CD4-positive, alpha-beta T cell treated with Interleukin-10 for 1 hour (primary cell): Measurements from ENCODE around the gene GFY.
"Not testable (repeated sequence)": the region's sequence is repeated elsewhere in the genome, so short reads cannot be mapped to it uniquely, and the experiment has no call there.

Experiments used
- DNase-seq: peaks from one replicate; pipeline ENCODE4 v3.0.0-alpha.2; 2020

The GFY gene

DNA sequence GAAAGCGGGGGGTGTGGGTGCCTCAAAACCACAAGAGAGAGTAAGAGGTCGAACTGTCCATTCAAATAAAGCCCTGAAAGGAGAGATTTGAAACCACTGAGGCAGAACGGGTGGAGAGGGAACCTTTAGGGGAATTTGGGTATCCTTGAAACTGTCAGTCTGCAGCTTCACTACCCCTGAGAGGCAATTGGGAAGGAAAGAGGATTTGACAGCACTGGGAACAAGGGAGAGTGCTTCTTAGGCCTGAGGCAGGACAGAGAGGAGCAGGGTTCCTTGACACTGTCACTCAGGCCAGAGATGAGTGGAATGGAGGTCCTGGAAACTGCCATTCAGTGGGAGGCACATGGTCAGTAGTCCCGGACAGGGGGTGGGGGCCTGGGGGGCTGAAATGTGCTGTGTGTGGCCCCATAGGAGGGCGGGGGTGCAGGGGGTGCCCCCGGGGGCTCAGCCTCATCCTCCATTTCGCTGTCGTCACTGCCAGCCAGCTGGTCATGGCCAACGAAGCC lies 5.0 kb downstream of the GFY start:
- no peak for DNase-seq

DNA sequence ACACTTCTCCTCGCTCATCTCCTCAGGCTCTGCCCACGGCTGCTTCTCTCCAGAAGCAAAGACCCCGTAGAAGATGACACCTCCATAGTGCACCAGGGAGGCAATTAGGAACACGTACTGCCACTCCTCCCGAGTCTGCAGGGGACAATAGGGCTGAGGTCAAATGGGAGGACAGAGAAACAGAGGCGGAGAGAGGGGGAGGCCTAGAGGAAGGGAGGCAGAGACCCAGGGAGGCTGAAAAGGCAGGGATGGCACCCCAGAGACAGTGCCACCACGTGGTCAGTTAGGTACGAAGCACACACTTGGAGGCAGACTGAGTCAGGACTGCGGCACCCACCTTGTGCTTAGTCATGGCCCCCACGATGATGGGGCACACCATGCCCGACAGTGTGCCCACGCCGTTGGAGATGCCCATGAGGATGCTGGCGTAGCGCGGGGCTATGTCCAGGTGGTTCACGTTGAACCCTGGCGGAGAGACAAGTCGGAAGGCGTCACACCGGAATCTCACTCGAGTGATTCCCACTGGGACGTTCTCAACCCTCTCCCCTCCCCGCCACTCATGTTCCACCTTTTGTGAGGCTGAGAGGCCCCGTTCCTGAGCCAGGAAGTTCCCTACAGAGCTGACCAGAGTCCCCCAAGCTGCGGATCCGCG lies 5.6 kb downstream of the GFY start:
- no peak for DNase-seq

DNA sequence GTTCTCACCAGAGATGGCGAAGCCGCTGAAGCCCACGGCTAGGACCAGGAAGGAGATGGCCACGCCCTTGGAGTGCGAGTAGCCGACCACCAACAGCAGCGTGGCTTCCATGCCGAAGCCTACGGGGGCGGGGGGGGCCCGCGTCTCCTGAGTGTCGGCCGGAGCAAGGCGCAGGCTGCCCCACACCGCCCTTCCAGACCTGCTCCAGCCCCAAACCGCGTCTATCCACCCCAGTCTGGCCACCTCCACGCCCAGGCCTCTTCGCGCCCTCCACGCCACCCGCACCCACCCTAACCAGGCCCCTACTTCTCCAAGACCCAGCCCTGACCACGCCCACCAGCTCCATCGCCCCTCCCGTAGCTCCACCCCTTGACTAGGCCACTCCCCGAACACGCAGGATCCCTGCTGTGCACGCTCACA lies 6.2 kb downstream of the GFY start:
- peak; percentile 47 for DNase-seq

DNA sequence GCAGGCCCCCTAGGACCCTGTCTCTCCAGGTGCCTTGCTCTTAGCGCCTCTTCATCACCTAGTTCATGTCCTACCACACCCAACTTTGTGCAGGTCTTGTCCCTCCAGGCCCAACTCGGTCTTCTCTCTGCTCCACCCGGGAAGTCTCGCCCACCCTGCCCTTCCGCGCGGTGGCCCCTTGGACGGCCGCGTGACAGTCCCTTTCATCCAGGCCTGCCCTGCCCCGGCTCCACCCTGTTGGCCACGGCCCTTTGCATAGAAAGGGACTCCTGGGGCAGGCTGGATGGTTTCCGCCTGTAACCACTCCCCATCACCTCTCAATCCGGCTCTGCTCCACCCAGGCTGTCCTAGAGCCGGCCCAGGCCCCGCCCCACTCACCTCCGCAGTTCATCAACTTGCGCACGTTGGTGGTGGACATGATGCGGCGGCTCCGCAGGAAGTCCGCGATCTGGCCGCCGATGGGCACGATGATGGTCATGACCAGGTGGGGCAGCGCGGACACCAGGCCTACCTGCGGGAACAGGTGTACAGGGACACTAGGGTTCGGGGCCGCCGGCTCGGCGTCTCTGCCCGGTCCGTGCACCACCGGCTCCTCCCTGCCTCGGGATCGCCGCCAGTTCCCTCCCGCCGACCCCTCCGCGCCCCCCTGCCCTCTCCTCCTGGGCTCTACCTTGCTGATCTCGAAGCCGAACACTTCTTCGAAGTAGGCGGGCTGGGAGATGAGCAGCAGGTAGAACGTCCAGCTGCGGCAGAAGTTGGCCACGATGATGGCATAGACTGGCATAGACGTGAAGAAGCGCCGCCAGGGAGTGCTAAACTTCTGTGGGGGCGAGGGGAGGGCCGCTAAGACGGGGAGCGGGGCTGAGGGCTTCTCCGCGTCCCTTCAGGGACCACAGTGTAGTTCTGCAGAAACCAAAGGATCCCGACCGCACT lies 7.2 kb downstream of the GFY start:
- DNase-seq = peak; percentile 46

DNA sequence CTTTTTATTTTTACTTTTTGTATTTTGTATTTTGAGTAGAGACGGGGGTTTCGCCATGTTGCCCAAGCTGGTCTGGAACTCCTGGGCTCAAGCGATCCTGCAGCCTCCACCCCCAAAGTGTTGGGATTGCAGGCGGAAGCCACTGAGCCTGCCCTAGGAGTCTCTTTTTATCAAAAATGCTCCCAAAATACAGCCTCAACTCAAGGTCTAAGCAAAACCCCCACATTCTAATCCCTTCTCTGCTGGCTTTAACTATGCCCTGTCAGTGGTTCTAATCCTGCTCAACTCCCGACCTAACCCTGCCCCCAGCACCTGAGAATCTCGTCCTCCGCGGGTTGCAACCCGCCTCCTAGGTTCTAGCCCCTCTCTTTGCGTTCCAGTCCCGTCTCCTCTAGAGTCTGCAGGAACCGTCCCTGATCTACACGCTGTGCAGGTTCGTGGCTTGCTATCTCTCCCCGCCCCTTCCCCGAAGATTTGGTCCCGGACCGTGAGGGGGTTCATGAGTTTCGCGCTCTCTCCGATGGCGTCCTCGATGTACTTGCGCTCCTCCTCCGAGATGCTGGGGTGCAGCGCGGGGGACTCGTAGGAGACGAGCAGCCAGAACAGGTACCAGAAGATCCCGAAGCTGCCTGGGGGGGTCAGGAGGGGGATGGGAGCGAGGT lies 8.2 kb downstream of the GFY start:
- no peak for DNase-seq

DNA sequence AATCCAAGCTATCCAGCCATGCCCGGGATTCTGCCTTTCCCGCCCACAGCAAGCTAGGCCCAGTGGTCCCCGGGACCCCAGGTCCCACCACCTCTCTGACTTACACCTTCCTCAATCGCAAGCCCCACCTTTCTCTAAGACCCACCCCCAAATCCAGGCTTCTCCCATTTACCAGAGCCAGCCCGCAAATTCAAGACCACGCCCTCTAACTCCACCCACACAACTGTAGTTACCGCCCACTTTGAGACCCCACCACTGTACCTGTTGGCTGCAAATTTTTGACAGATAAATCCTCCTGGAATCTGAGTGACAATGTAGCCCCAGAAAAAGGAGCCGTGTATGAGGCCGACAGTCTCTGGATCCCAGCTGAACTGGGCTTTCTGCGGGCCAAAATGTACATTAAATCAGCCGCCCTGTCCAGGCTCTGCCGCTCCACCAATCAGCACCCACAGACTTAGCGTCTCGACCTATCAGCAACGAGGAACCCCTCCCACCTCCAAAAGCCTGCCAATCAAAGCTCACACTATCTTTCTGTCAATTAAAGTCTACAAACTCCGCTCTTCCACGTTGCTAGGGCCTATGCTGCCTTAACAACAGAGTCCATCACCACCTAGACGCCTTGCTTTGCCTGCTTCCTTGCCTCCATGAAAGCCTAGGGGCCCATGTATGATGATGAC lies 9.9 kb downstream of the GFY start:
- DNase-seq = no peak

DNA sequence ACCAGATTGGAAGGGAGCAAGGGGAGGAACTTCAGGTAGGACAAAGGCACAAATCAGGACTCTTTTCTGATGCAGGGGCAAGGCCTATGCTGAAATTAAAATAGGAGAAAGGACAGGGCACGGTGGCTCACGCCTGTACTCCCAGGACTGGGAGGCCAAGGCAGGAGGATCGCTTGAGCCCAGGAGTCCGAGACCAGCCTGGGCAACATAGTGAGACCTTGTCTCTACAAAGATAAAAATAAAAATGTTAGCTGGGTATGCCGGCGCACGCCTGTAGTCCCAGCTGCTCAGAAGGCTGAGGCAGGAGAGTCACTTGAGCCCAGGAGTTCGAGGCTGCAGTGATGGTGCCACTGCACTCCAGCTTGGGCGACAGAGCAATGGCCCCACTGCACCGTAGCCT lies 10.5 kb downstream of the GFY start:
- DNase-seq = no peak

DNA sequence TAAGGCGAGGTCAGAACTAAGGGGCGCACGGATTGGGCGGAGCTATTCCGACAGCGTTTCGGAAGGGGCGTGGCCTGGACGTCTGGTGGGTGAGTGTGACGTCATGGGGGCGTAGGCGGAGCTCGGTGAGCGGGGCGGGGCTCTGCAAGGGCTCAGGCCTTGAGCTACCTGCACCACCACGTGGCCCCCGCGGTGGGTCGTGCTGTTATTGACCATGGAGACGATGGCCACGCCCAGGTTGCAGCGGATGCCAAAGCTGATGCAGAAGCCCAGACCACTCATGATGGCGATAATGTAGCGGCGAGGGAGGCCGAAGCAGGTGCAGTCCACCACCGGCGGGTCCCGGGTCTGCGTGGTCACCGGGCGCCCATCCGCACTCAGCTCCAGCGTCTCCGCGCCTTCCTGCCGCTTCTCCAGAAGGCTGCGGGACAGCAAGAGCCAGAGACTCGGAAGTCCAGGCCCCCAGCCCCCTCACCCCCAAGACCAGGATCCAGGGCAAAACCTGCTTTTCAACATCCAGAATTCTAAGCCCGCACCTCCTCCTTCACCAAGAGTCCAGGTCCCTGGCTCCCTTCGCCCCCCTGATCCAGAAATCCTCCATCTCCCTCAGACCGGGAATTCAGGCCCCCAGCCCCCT lies 11.3 kb downstream of the GFY start:
- DNase-seq = peak; percentile 61

DNA sequence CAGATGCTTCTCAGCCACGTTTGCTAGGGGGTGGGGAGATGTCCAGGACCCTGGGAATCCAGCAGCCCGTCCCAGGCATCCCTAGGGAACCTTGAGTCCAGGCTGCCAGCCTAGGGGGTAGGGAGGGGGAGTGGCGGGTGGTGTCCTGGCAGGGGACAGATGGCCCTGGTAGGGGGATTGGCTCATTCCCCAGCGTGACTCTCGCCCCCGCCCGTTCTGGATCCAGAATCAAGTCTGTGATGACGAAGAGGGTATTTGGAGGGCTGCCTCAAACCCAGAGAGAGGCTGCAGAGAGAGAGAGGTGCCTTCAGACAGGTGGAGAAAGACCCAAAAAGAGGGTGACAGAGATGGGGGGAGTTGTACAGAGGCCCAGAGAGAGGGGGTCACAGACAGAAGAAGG lies 12.0 kb downstream of the GFY start:
- no peak for DNase-seq

DNA sequence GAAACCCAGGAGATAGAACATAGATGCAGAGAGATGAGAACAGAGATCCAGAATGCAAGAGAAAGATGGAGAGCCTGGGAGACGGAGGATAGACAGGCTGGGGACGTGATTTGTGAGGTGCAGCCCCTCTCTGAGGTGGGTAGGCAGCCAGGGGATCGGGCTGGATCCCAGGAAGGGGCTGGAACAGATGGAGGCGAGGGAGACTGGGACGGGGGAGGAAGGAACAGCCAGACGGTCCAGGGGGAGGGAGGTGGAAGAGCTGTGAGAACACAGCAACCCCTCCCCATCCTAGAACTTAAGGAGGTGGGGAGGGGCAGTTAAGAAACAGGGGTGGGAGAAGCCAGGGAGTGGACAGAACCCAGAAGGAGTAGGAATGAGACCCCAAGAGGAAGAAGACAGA lies 13.1 kb downstream of the GFY start:
- DNase-seq = no peak

DNA sequence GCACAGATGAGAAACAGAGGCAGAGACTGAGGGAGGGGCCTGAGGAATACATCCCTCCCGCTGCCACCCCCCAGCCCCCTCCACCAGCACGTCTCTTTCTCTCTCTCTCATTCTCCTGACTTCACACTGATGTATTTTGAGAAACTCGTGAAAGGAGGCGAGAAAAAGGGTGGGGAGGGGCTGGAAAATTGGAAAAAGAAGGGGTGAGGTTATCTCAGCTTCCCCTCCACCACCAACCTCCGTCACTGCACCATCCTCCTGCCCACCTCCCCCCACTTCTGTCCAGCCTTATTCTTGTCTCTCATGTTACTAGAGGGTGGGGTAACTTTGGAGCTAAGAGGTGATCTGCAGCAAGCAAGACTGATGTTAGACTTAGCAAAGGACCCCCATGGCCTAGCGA lies 14.6 kb downstream of the GFY start:
- no peak for DNase-seq

DNA sequence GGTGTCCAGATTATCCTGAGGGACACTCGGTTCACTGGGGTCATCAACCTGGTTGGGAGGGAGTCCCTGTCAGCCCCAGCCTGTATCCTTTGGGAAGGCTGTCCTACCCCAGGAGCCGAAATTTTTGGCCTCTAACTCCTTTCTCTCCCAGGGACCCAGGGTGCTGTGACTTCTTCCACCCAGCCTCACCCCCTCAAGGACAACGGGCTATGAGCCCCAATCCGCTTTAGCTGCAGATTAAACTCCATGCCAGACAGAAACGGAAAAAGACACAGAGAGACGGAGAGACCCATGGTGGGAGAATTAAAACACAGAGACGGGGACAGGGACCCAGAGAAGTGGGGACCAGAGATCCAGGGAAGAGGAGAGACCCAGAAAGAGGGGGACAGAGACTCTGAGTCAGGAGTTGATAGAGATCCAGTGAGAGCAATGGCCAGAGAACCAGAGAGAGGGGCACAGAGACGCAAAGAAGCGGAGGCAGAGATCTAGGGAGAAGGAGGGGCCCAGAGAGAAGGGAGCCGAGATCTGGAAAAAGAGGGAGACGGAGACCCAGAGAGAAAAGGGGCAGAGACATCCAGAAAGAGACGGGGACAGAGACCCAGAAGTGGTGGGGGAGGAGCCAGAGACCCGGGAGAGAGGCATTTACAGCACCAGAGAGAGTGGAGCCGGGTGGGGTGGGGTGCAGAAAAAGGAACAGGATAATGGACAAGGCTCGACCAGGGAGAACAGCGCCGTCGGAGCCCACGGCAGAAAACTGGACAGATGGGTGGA lies 15.4 kb downstream of the GFY start:
- DNase-seq = no peak

DNA sequence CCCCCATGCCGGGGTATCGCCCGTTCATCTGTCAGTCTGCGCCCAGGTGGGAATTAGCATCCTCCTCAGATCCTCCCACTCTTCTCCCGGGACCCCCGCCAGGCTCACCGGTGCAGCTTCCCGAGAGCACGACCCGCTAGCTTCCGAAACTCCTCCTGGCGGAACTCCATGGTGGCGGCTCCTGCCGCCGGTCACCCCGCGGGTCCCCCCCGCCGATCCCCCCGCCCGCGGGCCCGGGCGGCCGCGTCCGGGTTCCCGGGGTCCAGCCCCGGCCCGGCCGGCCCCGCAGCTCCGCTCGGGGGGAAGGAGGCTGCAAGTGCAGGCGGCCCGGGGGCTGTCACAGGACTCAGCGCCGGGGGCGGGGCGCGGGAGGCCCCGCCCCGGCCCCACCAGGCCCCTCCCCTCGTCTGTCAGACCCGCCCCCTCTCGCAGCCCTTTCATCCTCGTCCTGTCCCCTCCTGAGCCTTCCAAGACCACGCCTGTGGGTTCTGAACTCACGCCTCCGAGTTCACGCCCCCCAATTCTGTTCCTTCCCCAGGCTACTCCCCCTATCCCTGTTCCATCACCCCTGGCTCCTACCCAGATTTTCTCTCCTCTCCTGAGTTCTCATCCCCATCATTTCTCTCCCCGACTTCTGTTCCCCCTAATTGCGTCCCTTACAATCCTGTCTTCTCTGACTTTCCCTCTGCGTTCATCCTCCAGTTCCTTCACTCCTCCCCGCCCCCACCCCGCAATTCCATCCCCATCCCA lies 16.2 kb downstream of the GFY start, which contains the start of gene SLC17A7:
TSS of gene SLC17A7 (minus strand) at position 318 of the 750 bp plus-strand sequence. CDS start at position 170, 148 bp downstream.
- peak; percentile 56 for DNase-seq

DNA sequence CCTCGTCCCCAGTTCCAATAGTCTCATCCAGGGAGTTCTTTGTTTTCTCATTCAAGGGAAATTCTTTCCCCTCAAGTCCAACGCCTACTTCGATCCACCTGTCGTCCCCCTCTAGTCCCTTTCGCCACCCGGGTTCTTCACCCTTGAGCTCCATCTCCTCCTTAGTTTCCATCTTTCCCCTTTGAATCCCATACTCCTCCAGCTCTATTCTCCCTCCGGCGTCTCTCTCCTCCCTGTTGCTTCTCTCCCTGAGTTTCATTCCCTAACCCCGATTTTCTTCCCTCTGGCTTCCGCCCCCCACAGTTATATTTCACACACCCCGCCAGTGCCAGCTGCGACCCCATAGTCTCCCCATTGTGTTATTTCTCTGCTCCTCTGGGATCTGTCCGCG lies 16.8 kb downstream of the GFY start:
- DNase-seq = no peak

DNA sequence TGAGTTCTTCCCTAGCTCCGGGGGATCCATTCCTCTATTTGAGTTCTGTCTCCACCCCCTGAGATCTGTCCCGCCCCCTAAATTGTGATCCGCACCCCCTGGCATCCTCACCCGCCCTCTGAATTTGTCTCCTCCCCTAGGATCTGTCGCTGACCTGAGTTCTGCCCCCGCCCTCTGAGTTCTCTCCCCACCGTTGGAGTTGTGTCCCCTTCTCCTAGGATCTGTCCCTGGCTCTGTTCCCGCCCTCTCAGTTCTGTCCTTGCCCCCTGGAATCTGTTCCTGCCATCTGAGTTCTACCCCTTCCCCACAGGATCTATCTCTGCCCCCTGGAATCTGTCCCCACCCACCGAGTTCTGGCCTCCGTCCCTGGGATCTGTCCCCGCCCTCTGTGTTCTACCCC lies 17.2 kb downstream of the GFY start:
- no peak for DNase-seq

DNA sequence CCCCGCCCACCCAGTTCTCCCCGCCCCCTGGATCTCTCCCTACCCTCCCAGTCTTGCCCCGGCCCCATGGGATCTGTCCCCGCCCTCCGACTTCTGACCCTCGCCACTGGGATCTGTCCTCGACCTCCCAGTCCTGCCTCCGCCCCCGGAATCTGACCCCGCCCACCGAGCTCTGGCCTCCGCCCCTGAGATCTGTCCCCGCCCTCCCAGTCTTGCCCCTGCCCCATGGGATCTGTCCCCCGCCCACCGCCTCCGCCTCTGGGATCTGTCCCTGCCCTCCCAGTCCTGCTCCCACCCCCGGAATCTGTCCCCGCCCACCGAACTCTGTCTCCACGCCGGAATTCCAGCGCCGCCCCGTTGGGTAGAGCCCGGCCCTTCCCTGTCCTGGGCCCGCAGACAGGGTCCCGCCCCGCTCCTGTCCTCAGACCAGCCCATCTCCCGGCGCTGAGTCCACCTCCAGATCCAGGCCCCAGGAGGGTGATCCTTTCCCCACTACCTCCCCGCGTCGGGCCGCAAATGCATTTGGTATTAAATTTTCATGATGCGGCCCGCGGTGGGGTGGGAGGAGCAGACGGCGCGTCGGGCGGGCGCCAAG lies 17.7 kb downstream of the GFY start:
- peak; percentile 60 for DNase-seq

DNA sequence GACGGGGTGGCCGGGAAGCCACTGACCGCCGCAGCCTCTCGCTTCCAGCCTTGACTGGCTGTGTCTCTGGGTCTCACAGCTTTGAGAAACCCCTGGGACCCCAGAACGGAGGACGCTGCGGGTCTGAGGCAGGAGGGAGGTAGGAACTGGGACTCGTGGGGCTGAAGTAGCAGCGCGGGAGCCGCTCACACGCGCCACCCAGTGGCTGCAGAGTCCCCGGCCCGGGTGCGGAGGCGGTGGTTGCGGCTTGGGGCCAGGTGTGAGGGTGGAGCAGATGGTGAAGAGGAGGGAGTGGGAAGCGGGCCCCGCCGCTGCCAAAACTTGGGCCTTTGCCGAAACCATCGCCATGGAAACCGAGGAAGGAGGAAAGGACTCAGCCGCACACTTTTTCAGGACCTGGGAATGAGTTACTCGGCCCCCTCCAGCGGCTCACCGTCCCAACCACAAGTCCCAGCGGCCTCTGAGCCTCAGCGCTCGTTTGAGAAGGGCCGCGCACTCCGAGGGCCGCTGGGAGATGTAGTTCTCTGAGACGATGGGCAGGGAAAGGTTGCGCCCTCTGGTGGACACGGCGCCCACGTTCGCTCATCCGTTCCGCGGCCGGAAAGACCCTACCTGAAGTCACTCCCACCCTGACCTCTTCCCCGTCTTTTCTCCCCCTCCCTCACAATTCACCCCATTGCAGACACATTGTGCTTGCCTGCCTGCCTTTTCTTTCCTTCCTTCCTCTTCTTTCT lies 18.3 kb downstream of the GFY start:
- peak; percentile 93 for DNase-seq

DNA sequence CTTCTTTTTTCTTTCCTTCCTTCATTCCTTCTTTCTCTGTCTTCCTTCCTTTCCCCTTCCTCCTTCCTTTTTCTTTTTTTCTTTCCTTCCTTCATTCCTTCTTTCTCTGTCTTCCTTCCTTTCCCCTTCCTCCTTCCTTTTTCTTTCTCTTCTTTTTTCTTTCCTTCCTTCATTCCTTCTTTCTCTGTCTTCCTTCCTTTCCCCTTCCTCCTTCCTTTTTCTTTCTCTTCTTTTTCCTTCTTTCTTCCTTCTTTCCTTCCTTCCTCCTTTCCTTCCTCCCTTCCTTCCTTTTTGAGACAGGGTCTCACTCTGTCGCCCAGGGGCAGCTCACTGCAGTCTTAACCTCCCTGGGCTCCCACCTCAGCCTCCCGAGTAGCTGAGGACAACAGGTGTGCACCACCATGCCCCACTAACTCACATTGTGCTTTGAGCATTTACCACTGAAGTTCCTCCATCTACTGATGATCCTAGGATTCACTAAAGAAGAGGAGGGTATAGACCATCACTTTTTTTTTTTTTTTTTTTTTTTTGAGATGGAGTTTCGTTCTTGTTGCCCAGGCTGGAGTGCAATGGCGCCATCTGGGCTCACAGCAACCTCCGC lies 19.0 kb downstream of the GFY start:
- DNase-seq = not testable (repeated sequence)

DNA sequence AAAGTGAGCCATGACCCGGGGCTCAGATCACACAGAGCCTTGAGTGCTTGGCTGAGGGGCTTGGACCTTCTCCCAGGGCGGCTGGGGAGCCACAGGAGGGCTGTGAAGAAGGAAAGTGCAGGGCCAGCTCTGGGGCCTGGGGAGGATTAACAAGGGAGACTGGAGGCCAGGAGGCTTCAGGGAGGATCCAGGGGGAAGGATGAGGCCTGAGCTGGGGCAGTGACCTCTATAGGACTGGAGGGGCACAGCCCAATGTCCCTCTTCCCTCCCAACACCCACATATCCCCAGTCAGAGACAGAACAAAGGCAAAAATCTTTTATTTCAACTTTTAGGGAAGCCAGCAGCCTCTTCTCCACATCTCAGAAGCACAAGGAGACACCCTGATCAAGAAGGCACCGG lies 20.8 kb downstream of the GFY start:
- no peak for DNase-seq
